Lower lobe of right lung (tissue), 2 donors: ENCODE measurements around the gene GSTM4. TPM values are rescaled to one million over a fixed set of nuclear protein-coding genes. Genes with fewer than 3 reads are reported as not detected.
A peak's percentile ranks its signal among the peaks of the same experiment; 100 is the strongest.

Experiments used
- ATAC-seq, 2 donors: fragments of 200-7000 bp; cut with Tn5 transposase; one replicate each; pipeline ENCODE4 v1.9.1; 2020 to 2022; ENCODE audit warnings: mild to moderate bottlenecking in 2 of 2, moderate library complexity in 2 of 2
- DNase-seq: peaks from one replicate; pipeline ENCODE4 v3.0.0-alpha.2; 2020
- H3K27ac ChIP-seq: fragments of 200-600 bp; one replicate; pipeline ENCODE4 v1.8.0; 2022
- H3K27me3 ChIP-seq: fragments of 200-600 bp; one replicate; pipeline ENCODE4 v1.8.0; 2022; ENCODE audit warnings: low read depth
- H3K36me3 ChIP-seq: fragments of 200-600 bp; one replicate; pipeline ENCODE4 v1.8.0; 2022; ENCODE audit warnings: mild to moderate bottlenecking
- H3K4me1 ChIP-seq: fragments of 200-600 bp; one replicate; pipeline ENCODE4 v1.8.0; 2022
- H3K4me3 ChIP-seq: fragments of 200-600 bp; one replicate; pipeline ENCODE4 v1.8.0; 2022; ENCODE audit warnings: mild to moderate bottlenecking
- H3K9me3 ChIP-seq: fragments of 200-600 bp; one replicate; pipeline ENCODE4 v1.8.0; 2022
- CTCF ChIP-seq: fragments of 200-600 bp; IDR thresholded peaks from one replicate; pipeline ENCODE4 v1.8.0; 2022; ENCODE audit warnings: antibody characterized with exemption, mild to moderate bottlenecking
- intact Hi-C: fragments of 100-400 bp; cut with DNase I; formaldehyde crosslinking; loops from one replicate; pipeline ENCODE4 v1.11.0; 2022
- total RNA-seq: library from RNA; stranded (reverse); fragmentation: NEBNext Ultra II Directional; extraction: Animal tissue kit (Norgen Biotek cat#: 25700); gene quantifications from one replicate; pipeline ENCODE4 v1.2.1, GENCODE V29; 2021
- donor health status: DM: no; HTN: yes; CAD: no; lungs with severe emphysema.

Gene GSTM4
- total RNA-seq, 1 donor from 2014 or later: 15.7 TPM

GRCh38 chr1:109630081-109630897, 25.6 kb upstream of the GSTM4 start:
- Histone ChIP-seq H3K4me3 (no peak overlapping the region), H3K27me3 (no peaks in the 10 kb centered on the region), H3K4me1 (peaks cover 5% of the 10 kb centered on the region), H3K27ac (no peak overlapping the region), H3K9me3 (no peaks in the 10 kb centered on the region), H3K36me3 (peaks cover 51% of the 10 kb centered on the region)
- peak; percentile 31 for TF ChIP-seq CTCF
- ATAC-seq (peak in 1 of 2 donors; percentile 9), DNase-seq (no peak)
- intact Hi-C loops: loop anchor here (10.0 kb wide), 1 partner anchor 85 kb away; the partner anchor contains the start of gene GNAI3

- Histone ChIP-seq H3K4me1 (peaks cover 5% of the 10 kb centered on the region), H3K27ac (no peak overlapping the region), H3K36me3 (peaks cover 51% of the 10 kb centered on the region), H3K9me3 (no peaks in the 10 kb centered on the region), H3K27me3 (no peaks in the 10 kb centered on the region), H3K4me3 (no peak overlapping the region)
- ATAC-seq: no peak
- TF ChIP-seq CTCF: no peak
- intact Hi-C loops: loop anchor here (10.0 kb wide), 1 partner anchor 86 kb away; the partner anchor contains the start of gene GNAI3
- no peak for DNase-seq
These were observed 24.9 kb upstream of the GSTM4 start for GRCh38 chr1:109630898-109631512.

- Histone ChIP-seq H3K9me3 (no peaks in the 10 kb centered on the region), H3K27ac (no peak overlapping the region), H3K4me3 (no peak overlapping the region), H3K27me3 (no peaks in the 10 kb centered on the region), H3K4me1 (peaks cover 5% of the 10 kb centered on the region), H3K36me3 (peaks cover 43% of the 10 kb centered on the region)
- TF ChIP-seq CTCF: no peak
- intact Hi-C loops: loop anchor here (10.0 kb wide), 1 partner anchor 87 kb away; the partner anchor contains the start of gene GNAI3
- DNase-seq (no peak), ATAC-seq (no peak)
These were observed 24.1 kb upstream of the GSTM4 start for GRCh38 chr1:109631513-109632505.

GRCh38 chr1:109632671-109633346, 23.1 kb upstream of the GSTM4 start:
- ATAC-seq: no peak
- no peak for TF ChIP-seq CTCF

More at GRCh38 chr1:109632671-109633346, 23.1 kb upstream of the GSTM4 start:
- Histone ChIP-seq H3K4me1 (peaks cover 5% of the 10 kb centered on the region), H3K36me3 (peaks cover 33% of the 10 kb centered on the region), H3K4me3 (no peak overlapping the region), H3K9me3 (no peaks in the 10 kb centered on the region), H3K27ac (peak overlapping the region; percentile 24), H3K27me3 (no peaks in the 10 kb centered on the region)
- DNase-seq: no peak
- intact Hi-C loops: loop anchor here (10.0 kb wide), 1 partner anchor 88 kb away; the partner anchor contains the start of gene GNAI3
